NOMO-1 treated with DMSO at 0.1 percent for 48 hours (cell line): ENCODE results near the gene CCSER2.

ENCODE experiments used
- DNase-seq: peaks from one replicate; lab custom pipeline; 2025; ENCODE audit not compliant: unreplicated experiment; lab: John Stamatoyannopoulos, UW

The CCSER2 gene

GRCh38 chr10:84542522-84543490 is 214.4 kb downstream of the CCSER2 start:
- no peak for DNase-seq

- no peak for DNase-seq
These were observed 215.6 kb downstream of the CCSER2 start for GRCh38 chr10:84543948-84544347.

- no peak for DNase-seq
These were observed 217.3 kb downstream of the CCSER2 start for GRCh38 chr10:84545651-84546050.

GRCh38 chr10:84546609-84547008 is 218.2 kb downstream of the CCSER2 start:
- DNase-seq, result no peak

GRCh38 chr10:84547616-84548015 is 219.2 kb downstream of the CCSER2 start:
- no peak for DNase-seq

DNA sequence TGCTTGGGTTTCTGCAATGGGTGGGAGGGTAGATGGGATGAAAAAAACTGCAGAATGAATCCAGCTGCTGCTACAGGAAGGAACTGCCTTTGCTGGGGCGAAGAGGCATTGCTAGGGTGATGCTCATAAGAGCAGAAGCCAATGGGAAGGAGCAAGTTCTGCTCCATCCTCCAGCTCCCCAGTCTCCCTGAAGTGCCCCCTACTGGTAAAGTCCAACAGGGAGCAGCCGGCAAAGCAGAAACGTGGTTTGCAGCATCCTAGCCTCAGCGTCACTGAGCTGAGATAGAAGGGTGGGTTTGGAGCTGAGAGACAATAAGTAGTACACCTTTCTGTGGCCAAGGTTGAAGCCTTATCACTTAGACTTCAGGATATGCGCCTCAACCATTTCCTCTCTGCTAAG is 220.5 kb downstream of the CCSER2 start:
- DNase-seq, result no peak

GRCh38 chr10:84549368-84550165 is 221.2 kb downstream of the CCSER2 start:
- DNase-seq, result no peak

DNA sequence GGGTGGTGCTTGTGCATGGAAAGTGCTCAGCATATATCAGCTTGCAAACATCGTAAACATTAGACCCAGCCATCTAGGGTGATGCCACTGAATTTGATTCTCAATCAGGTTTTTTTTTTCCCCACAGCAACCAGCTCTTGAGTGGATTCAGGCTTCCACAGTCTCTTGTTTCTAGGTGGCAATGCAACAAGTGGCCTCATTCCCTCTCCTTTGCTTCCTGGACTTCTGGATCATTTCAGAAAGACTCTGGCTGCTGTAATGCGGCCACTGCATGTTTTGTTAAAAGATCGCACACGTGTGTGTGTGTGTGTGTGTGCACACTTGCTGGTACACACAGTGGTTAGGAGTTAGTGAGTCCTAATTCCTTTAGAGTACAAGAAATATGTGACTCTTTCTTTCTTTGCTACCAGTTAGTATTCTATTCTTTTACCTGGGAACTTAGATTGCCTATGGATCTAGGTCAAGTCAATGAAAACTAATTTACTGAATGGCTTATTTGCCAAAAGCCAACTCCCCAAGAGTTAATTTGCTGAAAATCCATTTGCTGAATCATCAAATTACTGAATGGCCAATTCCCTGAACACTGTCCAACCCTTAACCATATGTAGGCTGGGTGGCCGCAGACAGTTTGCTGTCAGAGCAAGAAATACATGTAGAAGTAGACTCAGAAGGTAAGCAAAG is 222.5 kb downstream of the CCSER2 start:
- no peak for DNase-seq

DNA sequence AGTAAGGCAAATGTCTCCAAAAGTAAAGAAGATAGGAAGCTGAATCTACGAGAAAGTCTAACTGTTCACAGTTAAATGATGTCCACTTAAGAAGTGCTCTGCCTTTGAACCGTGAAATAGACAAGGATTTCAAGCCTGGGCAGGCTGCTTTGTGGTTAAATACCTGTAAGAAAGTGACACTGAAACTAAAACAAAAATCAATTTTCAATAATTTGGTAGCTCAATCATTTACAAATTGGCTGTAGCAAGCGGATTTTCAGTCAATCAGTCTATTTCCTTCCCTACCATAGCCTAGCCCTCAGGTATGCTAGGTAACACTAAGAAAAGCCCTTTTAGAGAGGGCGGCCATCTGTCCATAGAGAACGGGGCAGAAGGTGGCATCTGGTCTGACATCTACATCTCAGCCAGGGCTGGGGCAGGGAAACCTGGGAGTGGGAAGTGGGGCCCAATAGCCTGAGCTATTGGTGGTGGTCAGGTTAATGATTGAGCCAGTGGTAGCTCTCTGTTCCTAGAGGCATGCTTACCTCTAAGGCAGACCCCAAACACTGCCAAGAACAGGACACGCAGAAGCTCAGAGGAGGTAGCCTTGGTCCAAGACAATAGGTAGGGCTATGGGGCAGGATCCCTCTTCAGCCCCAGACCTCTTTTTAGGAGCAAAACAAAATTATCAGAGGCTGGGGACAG is 223.2 kb downstream of the CCSER2 start:
- no peak for DNase-seq

- DNase-seq, result no peak
These were observed 224.1 kb downstream of the CCSER2 start for GRCh38 chr10:84552478-84552877.

DNA sequence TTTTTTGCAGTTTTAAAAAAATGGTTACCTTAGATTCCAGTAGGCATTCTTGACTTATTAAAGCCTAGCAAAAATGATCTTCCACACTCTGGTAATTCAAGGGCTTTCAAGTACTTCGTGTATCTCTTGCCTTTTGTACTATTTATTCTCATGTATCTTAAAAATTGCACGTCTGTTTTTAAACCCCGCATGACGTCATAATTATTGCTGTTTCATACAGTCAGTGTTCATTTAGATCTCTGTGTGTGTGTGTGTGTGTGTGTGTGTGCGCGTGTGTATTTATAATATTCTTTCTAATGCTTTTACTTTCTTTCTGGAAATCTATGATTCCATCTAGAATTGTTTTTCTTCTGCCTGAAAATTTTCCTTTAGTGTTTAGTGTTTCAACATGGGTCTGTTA is 234.2 kb downstream of the CCSER2 start:
- no peak for DNase-seq

DNA sequence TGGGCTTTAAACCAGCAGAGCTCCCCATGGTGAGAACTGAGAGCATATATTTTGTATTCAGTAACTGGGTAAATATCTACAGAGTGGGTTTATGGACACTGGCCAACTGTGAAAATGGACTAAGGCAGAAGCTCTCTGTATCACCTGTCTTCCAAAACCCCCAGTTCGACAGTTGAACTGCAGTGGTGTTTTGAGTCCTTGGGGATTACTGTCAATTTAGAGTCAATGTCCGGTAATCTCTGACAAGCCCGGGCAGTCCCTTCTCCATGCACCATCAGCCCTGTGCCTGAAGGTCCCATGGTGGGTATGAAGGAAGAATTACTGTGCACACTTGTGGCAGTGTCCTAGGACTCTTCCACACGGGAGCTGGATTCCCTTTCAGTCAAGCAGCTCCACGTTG is 235.0 kb downstream of the CCSER2 start:
- no peak for DNase-seq

DNA sequence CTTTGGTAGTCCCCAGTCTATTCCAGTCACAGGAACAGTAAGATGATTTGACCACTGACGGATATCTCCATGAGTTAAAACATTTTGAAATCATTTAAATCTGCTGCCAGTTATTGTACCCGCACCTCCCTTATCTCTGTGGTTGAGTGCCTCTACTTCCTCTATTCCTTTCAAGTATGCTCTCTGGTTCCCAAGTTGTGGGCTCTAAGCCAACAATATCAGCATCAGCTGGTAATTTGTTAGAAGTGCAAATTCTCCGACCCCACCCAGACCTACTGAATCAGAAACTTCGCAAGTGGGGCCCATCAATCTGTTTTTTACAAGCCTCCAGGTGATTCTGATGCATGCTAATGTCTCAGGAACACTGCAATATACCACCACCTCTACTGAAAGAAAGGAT is 235.5 kb downstream of the CCSER2 start:
- peak; percentile 9 for DNase-seq

GRCh38 chr10:84565881-84566582 is 237.6 kb downstream of the CCSER2 start:
- DNase-seq, result no peak

DNA sequence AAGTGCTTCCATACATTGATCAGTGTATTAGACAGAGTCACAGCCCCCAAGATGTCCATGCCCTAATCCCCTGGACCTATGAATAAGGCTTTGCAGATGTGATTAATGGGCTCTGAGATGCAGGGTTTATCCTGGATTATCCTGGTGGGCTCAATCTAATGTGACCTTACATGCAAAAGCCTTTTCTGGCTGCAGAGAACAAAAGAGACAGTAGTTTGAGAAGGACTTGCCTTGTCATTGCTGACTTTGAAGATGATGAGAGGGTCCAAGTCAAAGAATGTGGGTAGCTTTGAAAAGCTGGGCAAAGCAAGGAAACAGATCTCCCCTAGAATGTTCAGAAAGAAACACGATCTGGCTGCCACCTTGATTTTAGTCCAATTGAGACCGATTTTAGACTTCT is 238.7 kb downstream of the CCSER2 start:
- no peak for DNase-seq
